ENCODE data around the gene USP38. TPM values are rescaled to one million over a fixed set of nuclear protein-coding genes. Genes with fewer than 3 reads are reported as not detected.

Gene USP38
- total and polyA plus RNA-seq, 10 donors = 4.2 to 37.3 (median 25.1) TPM

- DNase-seq = no peak
- Histone ChIP-seq H3K27me3 (replicated peaks in 1 of 7) (no peaks in the 10 kb centered on the region), H3K4me1 (no peaks in the 10 kb centered on the region), H3K36me3 (no peaks in the 10 kb centered on the region), H3K27ac (no peak overlapping the region), H3K4me3 (no peak overlapping the region), H3K9me3 (no peaks in the 10 kb centered on the region)
- intact Hi-C loops (cut with DNase I; ENCODE audit: low total_unique reads) = no loop called here
- no peak for TF ChIP-seq CTCF (IDR thresholded peaks at IDR 0.05 in 8 of 11, conservative IDR thresholded peaks at IDR 0.05 in 3 of 11)
- TF ChIP-seq POLR2A (IDR thresholded peaks at IDR 0.05) = no peak
- TF ChIP-seq POLR2AphosphoS5 (IDR thresholded peaks at IDR 0.05) = no peak
- 83 to 95% (median 91%) methylated on average over 4 of the region's 4 CpGs for WGBS, 5 donors
Observed at GRCh38 chr4:143248827-143249226, 64.1 kb downstream of the USP38 start.

- WGBS, 5 donors = 95 to 97% (median 96%) methylated on average over 3 of the region's 3 CpGs
- intact Hi-C loops (cut with DNase I; ENCODE audit: low total_unique reads) = no loop called here
- Histone ChIP-seq H3K27ac (no peak overlapping the region), H3K27me3 (replicated peaks in 1 of 7) (no peaks in the 10 kb centered on the region), H3K9me3 (no peaks in the 10 kb centered on the region), H3K36me3 (no peaks in the 10 kb centered on the region), H3K4me1 (no peaks in the 10 kb centered on the region), H3K4me3 (no peak overlapping the region)
- no peak for DNase-seq
- TF ChIP-seq CTCF (IDR thresholded peaks at IDR 0.05 in 8 of 11, conservative IDR thresholded peaks at IDR 0.05 in 3 of 11) (no peak), POLR2AphosphoS5 (IDR thresholded peaks at IDR 0.05) (no peak), POLR2A (IDR thresholded peaks at IDR 0.05) (no peak)
Observed at GRCh38 chr4:143250617-143251016, 65.9 kb downstream of the USP38 start.

GRCh38 chr4:143251348-143251747 is 66.6 kb downstream of the USP38 start:
- DNase-seq = no peak
- Histone ChIP-seq H3K27ac (no peak overlapping the region), H3K4me3 (no peak overlapping the region), H3K4me1 (no peaks in the 10 kb centered on the region), H3K36me3 (no peaks in the 10 kb centered on the region), H3K9me3 (no peaks in the 10 kb centered on the region), H3K27me3 (replicated peaks in 1 of 7) (no peaks in the 10 kb centered on the region)
- intact Hi-C loops (cut with DNase I; ENCODE audit: low total_unique reads) = no loop called here
- TF ChIP-seq CTCF (IDR thresholded peaks at IDR 0.05 in 8 of 11, conservative IDR thresholded peaks at IDR 0.05 in 3 of 11) (no peak), POLR2AphosphoS5 (IDR thresholded peaks at IDR 0.05) (no peak), POLR2A (IDR thresholded peaks at IDR 0.05) (no peak)
- WGBS, 5 donors = 56 to 86% (median 77%) methylated on average over 1 of the region's 1 CpG

- 0 to 100% (median 0%) methylated on average over 1 of the region's 1 CpG for WGBS, 5 donors
- Histone ChIP-seq H3K27ac (no peak overlapping the region), H3K4me1 (no peaks in the 10 kb centered on the region), H3K9me3 (no peaks in the 10 kb centered on the region), H3K4me3 (no peak overlapping the region), H3K36me3 (no peaks in the 10 kb centered on the region), H3K27me3 (replicated peaks in 1 of 7) (no peaks in the 10 kb centered on the region)
- no peak for DNase-seq
- TF ChIP-seq CTCF (IDR thresholded peaks at IDR 0.05 in 8 of 11, conservative IDR thresholded peaks at IDR 0.05 in 3 of 11) (no peak), POLR2AphosphoS5 (IDR thresholded peaks at IDR 0.05) (no peak), POLR2A (IDR thresholded peaks at IDR 0.05) (no peak)
- intact Hi-C loops (cut with DNase I; ENCODE audit: low total_unique reads) = no loop called here
Observed at GRCh38 chr4:143251779-143252178, 67.1 kb downstream of the USP38 start.
